ENCODE measurements around the gene SLC24A4.

The SLC24A4 gene

GRCh38 chr14:92507174-92507768, 184.3 kb downstream of the SLC24A4 start:
- no peak for DNase-seq

- DNase-seq, result no peak
Observed at GRCh38 chr14:92510972-92511371, 188.0 kb downstream of the SLC24A4 start.

GRCh38 chr14:92511453-92512238, 188.7 kb downstream of the SLC24A4 start:
- DNase-seq, result no peak

GRCh38 chr14:92512807-92513203, 189.8 kb downstream of the SLC24A4 start:
- DNase-seq, result no peak

GRCh38 chr14:92513204-92513965, 190.4 kb downstream of the SLC24A4 start, which contains the start of gene RIN3:
Gene RIN3 (plus strand): TSS chr14:92513781. CDS start chr14:92513933, 152 bp downstream.
- no peak for DNase-seq

- no peak for DNase-seq
Observed at GRCh38 chr14:92513966-92514843, 191.2 kb downstream of the SLC24A4 start.

GRCh38 chr14:92514844-92515514, 192.0 kb downstream of the SLC24A4 start:
- DNase-seq, result no peak

- DNase-seq, result no peak
Observed at GRCh38 chr14:92515546-92516343, 192.8 kb downstream of the SLC24A4 start.

- DNase-seq, result no peak
Observed at GRCh38 chr14:92516344-92516965, 193.5 kb downstream of the SLC24A4 start.

- DNase-seq, result no peak
Observed at GRCh38 chr14:92516966-92517506, 194.1 kb downstream of the SLC24A4 start.

GRCh38 chr14:92517761-92518160, 194.8 kb downstream of the SLC24A4 start:
- no peak for DNase-seq

GRCh38 chr14:92519246-92520101, 196.5 kb downstream of the SLC24A4 start:
- DNase-seq, result no peak

GRCh38 chr14:92520102-92521057, 197.4 kb downstream of the SLC24A4 start:
- DNase-seq, result no peak

- DNase-seq, result no peak
Observed at GRCh38 chr14:92521058-92521415, 198.1 kb downstream of the SLC24A4 start.

GRCh38 chr14:92523752-92524151, 200.8 kb downstream of the SLC24A4 start:
- no peak for DNase-seq

GRCh38 chr14:92524602-92525185, 201.7 kb downstream of the SLC24A4 start:
- DNase-seq, result no peak

- DNase-seq, result no peak
Observed at GRCh38 chr14:92525322-92526095, 202.5 kb downstream of the SLC24A4 start.
